Inflammatory macrophage (primary cell): ENCODE measurements around the gene LHPP.

ENCODE experiments used
- DNase-seq, 2 donors: peaks; one replicate each; pipeline ENCODE4 v3.0.0-alpha.2; 2020 to 2022

The LHPP gene

DNA sequence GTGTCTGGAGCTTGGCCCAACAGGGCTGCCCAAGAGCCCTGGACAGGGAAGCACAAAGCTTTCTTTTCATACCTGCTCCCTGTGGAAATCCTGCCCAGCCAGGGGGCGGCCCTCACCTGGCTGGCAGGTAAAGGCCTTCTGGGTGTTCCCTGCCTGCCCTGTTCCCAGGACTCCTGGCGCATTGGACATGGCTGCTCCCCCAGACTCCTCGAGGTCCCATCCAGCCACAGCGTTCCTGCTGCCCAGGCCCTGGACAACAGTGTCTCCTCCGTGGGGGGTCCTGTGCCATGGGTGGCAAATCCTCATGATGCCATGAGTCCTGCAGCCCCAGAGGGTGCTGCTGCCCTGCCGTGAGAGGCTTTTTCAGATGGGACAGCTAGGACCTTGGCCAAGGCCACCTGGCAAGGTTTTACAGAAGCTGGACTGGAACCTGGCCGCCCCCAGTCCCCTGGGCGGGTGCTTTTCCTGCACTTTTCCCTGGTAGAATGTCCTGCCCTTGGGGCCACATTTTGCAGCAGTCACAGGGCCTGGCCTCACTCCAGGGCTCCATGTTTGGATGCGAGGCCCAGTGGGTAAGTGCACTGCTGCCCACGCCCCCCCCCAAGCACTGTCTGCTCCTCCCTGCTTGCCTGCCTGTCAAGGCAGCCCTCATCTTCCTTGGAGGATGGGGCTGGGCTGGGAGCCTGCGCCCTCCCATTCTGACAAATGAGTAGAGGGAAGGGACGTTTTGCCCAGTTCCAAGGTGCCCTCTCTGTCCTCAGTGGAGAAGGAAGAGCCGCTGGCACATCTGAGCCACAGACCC is 60.7 kb downstream of the LHPP start:
- no peak for DNase-seq

DNA sequence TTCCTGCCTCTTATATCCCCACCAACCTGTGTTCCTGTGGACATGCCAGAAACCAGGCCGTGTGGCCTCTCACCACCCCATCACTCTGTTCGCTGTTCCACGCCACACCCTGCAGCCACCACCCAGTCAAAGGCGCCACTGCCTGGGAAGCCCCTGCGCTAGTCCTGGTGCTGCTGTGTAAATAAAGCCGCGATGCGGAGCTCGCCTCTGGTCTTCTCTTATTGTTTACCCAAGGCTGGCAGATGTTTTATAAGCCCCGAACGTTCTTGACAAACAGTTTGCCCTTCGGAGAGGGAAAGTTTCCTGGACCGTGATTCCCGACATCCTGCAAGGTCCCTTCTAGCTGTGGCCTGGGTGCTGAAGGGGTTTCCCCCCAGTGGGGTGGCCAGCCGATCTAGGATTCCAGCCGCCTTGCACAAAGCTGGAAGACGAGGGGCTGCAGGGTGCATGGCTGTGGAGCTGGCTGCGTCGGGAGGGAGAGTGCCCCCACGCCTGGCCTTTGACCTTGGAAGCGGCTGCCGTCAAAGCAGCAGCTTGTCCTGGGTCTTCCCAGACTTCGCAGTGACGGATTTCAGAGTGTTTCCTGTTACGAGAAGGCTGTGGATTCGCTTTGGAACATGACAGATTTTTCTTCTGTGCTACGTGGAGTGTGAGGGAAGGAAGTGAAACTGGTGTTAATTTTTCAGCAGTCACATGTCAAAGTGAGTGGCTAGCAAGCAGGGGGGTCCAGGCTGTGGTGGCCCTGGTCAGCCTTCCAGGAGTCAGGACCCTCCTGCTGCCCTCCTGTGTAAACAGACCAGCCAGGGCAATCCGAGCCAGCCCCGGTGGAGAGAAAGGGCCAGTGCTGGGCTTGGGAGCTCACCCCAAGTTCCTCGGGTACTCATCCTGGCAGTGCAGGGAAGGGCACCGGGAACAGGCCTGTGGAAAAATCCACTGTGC is 61.6 kb downstream of the LHPP start:
- DNase-seq = peak; percentile 85 to 86

DNA sequence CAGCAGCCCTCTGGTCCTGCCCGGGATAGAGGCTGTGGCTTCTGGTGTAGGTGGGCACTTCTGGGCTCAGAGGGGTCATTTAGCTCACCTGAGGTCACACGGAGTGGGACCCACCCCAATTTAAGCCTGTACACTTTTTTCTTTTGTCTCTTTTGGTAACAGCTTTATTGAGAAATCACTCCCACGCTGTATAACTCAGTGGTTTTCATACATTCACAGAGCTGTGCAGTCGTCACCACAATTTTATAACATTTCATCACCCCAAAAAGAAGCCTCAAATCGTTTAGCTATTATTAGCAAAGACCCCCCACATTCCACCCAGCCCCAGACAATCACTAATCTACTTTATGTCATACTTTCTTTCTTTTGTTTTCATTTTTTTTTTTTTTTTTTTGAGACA is 62.3 kb downstream of the LHPP start:
- DNase-seq = peak; percentile 58 to 77

DNA sequence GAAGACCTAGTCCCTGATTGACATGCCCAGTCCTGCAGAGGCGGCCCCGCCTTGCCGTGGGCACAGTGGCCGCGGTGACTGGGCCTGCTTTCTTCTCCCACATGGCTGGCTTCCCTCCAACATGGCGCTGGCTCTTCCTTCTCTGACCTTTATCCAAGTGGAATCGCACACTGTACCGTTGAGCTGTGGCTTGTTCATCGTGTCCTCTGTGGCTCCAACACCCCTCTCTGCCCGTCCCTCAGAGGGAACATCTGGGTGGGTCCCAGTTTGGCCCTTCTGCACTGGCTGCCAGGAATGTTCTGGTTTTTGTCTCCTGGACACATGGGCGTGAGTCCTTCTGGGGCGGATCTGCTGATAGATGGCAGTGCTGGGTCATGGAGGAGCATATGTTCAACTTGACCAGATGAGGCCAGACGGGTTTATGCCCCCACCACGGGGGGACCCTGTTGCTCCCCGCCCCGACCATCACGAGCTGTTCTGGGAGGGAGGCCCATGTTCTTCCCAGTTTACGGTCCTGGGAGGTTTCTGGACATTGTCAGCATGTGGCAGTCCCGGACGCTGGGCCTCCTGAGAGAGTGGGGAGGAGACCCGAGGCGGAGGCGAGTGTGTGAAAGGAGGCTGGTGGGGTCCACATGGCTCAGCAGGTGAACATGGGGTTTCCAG is 63.5 kb downstream of the LHPP start:
- DNase-seq = peak; percentile 44 to 84

DNA sequence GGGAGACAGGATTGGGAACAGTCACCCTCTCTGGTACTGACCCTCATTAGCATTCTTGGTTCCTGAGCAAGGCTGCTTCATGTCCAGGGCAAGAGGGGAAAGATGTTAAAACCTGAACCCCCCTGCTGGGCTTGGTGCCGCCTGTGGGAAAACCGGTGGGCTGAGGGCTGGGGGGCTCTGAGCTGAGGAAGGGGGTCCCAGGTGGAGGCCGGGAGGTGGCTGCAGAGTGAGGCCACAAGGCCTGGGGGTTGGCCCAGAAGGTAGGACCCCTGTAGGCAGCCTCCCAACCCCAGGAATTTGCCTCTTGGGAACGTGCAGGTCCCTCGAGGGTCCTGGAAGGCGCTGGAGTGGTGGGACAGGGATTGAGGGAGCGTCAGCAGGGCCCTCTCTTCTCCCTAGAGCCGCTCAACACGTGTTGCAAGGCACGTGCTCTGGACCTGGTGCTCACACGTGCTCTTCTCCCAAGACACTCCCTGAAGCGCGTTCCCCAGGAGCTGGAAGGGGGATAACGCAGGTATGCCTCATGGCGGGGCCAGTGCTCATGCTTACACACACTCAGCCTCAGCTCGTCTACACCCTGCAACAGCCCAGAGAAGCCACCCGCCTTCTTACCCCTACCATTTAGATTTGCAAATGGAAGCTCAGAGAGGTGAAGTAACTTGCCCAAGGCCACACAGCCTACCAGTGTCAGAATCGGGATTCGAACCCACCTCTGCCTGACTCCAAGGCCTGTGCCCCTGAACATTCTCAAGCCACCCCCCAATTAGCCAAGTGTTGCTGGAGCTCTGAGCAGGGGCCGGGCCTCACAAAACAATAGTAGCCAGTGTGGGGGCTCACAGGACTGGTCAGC is 64.4 kb downstream of the LHPP start:
- DNase-seq = no peak

DNA sequence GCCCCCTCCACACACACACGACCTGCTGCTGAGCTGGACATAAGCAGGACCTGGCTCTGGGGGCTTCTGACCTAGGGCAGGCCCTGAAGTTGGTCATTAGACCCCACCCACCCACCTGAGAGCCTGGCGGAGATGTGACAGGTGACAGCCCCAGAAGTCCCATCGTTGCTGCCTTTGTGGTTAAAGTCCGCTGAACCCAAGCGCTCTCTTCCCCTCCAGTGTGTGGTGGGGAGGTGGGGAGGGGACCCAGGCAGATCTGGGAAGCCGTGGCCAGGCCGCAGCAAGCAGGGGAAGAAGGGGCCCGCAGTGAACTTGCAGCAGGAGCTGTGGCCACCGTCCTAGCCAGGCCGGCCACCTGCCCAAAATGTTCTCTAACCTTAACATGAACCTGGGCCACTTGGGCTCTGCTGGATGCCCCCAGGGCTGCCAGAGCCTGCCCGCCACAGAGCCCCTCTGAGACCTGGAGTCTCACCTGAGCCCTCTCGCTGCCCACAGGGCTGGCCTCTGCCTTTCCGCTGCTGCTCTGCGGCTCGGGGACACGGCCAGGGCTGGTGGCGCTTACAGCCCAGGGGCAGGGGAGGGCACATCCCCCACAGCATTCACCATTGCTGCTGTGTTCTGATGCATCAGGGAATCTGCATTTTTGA is 65.1 kb downstream of the LHPP start:
- no peak for DNase-seq

DNA sequence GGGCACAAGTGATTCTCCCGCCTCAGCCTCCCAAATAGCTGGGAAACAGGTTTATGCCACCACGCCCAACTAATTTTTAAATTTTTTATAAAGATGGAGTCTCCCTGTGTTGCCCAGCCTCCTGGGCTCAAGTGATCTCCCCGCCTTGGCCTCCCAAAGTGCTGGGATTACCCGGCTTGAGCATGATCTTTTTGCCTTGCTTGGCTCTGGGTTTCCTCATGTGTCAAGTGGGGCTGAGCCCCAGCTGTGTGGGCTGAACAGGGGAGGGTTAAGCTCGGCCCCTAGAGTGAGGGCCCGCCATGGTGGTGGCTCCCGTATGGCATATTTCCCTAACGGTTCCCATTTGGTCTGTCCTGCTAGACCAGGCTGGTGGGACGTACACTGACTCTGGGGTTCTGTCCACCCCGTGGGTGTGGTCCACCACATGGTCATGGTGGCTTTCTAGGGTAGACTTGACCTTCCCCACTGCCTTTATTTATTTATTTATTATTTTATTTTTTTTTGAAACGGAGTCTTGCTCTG is 66.3 kb downstream of the LHPP start:
- DNase-seq = no peak

DNA sequence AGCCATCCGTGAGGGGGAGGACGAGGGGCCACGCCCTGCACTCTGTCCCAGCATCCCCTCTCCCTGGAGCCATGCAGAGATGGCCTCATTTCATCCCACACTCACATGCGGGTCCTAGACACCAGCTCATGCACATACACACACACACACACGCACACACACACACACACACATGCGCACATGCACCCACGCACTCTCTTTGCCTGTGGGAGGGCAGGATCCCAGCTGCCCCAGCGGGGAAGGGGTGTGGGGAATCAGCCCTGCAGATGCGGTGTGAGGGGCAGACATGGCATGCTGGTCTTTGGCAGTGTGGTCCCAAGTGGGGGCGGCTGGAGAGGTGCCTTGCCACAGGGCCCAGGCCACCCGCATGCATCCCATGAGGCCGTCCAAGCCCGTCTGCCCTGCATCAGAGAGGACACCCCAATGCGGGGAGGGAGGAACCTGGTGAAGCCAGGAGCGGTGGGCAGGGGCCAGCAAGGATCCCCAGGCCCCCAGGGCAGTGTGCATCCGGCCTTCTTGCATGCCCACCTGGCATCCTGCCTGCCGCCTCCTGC is 68.1 kb downstream of the LHPP start:
- no peak for DNase-seq

DNA sequence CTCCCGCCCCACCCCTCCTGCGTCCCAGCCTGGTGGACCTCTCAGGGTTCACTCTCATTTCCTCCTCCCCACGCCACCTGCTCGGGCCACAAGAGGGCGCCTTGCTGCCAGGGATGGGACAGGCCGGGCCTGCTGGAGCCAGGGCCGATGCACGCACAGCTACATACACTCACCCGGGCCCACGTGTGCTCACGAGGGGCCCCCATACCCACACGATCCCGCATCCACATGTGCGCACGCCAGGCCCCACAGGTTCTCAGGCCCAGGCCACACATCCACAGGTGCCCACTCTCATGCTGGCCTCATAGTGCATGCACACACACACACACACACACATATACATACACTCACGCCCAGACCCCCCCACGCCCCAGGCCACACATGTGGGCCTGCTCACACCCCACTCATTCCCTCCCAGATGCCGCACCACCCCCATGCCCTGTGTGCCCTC is 68.6 kb downstream of the LHPP start:
- peak; percentile 81 to 84 for DNase-seq

DNA sequence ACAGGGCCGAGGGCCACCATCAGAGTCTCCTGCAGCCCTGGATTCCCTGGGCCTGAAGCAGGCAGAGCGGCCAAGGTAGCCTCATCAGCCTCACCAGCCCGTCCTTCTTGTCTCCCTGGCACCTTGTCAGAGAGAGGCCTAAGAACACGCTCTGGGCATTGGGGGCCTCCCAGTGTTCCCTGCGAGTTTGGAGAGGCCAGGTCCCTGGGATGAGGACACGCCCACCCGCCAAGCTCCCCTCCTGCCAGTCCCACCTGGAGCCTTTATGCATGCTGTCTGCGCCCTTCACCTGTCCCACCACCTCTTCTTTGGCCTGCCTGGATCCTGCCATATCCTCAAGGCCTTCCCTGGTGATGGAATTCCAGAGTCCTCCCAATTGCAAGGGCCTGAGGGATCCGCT is 69.2 kb downstream of the LHPP start:
- DNase-seq = no peak

DNA sequence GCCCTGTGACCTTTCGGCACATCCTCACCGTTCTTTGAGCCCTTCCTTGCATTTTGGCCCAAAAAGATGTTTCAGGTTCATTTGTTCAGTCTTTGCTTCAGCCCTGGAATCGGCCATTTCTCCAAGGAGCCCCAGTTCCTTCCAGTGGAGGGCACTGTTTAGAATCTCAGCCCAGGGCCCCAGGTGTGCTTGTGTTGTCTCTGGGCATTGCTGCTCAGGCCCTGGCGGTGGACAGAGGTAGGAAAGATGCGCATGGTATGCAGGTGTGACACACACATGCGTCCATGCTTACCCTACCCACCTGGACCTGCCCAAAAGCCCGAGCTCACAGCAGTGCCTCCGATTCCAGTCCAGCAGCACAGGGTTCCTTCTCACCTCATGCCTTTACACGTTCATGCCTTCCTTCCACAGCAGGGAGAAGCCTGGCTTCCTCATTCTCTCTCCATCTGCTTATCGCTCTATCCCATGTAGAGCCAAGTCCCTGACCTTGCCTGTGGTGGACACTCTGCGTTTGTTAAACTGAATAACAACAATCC is 70.6 kb downstream of the LHPP start:
- DNase-seq = no peak

DNA sequence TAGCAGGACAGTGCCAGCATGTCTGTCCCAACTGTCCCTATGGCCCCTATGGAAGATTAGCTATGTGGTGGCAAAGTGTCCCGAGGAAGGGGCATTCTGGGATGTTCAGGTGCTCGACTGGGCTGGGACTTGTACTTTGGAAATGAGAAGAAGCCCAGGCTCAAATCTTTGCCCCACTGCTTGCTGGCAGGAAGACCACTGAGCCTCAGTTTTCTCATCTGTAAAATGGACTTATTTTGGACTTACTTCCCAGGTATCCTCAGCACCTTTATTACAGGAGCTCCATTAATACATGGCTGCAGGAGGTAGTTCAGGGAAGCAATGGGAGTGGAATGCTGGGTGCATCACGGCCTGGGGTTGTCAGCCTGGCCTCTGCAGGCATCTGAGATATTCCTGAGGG is 71.2 kb downstream of the LHPP start:
- DNase-seq = no peak

DNA sequence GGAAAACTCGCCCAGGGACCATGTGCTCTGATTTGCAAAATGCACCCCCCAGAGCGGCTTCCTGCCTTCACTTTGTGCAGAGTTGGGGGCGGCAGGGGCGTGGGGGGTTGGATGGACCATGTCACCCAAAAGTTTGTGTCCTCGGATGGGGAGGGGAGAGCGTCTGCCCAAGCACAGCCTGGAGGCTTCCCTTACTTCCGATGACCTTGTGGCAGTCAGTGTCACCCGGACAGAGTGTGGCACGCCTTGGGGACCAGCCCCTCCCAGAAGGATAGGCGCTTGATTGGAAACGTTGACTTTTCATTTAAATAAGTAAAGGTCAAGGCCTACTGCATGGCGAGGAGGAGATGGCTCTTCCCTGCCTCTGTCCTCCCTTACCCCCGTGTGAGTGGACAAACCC is 71.6 kb downstream of the LHPP start:
- no peak for DNase-seq

DNA sequence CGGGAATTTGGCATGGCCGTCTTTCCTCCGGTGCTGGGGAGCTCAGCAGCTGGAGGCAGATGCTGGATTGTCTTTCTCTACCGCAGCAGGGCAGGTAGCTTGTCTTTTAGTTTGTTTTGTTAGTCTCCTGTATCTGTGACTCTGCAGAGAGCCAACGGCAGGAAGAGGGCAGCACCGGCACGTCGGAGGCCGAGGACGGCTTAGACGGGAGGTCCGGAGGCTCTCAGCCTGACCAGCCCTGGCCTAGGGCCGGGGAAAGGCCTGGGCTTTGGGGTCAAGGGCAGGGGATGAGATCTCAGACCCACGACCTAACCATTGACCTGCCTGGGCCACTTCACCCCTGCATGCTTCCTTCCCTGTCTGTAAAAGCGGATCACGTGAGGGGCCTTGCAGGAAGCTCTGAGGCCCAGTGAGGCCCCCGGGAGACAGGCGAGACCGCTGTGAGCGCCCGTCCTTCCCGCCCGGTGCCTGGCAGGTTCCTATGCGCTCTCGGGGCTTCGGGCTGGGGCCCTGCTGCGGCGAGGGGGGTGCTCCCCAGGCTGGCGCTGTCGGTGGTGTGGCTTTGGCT is 72.7 kb downstream of the LHPP start:
- DNase-seq = peak; percentile 50 to 59

DNA sequence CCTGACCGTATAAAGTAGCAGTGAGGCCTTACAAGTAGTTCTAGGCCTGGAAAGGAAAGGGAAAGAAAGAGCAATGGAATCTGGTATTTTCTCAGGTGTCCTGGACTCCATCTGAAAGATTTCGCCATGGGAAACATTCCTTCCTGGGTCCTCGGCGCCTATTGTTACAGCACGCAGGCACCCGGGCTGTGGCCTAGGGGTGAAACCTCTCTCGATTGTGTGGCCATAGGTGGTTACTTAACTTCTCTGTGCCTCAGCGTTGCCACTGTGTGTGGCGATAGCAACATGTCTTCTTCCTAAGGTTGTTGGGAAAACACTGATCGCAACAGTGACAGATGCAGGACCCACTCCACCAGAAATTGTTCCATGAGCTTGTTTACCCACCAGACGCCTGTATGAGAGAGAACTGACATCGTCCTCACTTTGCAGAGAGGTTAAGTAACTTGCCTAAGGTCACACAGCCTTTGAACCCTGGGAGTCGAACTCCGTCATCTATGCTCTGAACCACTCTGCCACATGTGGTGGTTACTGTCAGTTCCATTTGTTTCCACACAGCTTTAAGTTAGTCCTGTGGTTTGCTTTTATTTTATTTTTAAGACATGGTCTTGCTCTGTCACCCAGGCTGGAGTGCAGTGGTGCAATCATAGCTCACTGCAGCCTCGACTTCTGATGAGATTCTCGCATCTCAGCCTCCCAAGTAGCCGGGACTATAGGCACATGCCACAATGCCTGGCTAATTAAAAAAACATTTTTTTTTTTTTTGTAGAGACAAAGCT is 73.4 kb downstream of the LHPP start:
- peak in 1 of 2 donors; percentile 30 for DNase-seq

DNA sequence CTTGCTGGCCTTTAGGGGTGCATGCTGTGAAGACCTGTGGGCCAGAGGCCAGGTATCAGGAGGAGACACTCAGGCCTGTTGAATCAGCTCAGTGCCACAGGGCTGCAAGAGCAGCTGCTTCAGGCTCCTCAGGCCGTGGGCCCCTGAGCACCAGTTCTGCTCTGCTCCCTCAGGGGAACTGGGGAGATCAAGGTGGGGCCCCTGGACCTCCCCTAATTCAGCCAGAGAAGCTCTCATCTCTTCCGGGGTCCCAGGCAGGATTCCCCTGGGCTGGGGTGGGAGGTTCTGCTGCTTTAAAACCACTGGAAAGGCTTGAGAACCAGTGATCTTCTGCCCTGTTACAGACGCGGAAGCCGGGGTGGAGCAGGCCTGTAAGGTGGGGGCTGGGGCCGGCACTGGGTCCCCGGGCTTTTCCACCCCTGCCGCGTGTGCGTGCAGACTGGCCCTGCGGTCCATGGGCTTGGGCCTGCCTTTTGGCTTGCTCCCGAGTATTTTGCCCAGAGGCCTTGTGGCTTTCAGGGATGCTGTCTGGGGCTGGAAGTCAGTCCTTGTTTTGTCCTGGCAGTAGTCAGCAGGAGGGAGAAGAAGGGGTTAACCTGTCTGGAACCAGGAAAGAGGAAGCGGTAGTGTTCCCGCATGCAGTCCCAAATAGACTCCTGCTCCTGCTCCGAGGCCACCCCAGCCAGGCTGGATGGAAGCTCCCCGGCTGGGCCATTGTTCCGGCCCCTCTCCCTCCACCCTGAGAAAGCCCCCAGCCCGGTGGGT is 74.3 kb downstream of the LHPP start:
- DNase-seq = peak; percentile 17 to 24

DNA sequence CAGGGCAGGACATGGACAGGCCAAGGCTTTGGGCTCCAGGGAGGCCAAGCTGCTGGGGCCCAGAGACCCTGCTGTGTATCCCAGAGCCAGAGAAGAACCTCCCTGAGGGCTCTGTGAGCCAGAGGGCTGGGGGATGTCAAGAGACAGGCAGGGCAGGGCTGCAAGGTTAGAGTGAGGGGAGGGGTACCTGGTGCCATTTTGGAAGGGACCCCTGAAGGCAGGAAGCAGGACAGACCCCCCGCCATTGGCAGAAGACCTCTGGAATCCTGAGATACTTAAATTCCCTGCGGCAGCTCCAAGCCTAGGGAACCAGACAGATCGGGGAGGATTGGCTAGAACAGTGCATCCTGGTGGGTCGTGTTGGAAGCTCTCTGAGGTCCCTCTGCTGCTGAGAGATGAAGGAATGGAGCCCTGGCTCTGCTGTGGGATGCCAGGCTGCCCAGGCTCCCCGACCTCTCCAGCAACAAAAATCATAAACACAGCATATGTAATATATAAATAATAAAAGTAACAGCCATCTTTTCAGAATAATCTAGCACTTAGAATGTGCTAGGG is 75.0 kb downstream of the LHPP start:
- DNase-seq = no peak

DNA sequence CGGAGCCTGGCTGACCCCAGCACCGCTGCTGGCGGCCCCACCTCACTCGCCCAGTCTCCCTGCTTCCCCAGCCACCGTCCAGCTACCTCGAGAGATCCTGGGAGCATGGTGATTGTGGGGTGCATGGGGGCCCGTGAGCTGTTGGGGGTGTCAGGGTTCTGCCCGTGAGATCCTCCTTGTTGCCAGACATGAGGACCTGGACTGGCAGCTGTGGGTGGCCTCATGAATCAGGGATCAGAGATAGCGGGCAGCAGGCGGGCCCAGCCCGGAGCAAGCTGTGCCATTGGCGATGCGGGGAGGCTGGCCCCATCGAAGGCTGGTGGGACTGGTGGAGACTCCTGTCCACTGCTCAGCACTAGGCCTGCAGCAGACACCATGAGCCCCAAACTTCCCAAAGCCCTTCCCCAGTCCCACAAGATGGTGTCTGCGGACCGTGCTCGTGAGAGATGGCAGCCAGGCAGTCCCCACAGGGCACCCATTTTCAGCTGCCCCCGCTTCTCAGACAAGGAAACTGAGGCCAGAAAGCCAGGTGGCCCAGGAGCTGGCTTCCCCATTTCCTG is 75.6 kb downstream of the LHPP start:
- no peak for DNase-seq
